Measurements from ENCODE around the gene RTEL1.
"Not testable (repeated sequence)": the region's sequence is repeated elsewhere in the genome, so short reads cannot be mapped to it uniquely, and the experiment has no call there.

- not testable (repeated sequence) for TF ChIP-seq POLR2A (IDR thresholded peaks at IDR 0.05; ENCODE audit: low read length); GATA1 (IDR thresholded peaks at IDR 0.05; ENCODE audit: low read depth, low read length)
These were observed 2.1 kb downstream of the RTEL1 start for GRCh38 chr20:63660174-63660573.

Data from erythroblast (primary cell).